ENCODE results near the gene CCDC158.
A peak's percentile ranks its signal among the peaks of the same experiment; 100 is the strongest.

The CCDC158 gene

DNA sequence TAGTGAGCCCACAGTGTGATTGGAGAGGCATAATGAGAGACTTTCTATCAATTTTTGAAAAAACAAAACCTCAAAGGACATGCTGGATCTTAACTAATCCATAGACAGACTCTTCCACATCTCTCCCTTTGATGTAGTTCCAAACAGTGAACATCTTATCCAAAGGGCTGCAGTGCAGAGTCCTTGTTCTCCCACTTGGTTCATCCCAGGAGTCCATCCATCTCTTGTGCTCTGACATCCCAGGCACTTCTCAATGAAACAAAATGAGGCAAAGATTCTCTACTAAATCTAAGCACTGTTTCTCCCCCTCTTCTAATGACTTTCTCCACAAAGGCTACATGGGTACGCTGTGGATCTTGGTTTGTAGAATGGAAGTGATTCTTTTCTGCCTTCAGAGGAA lies 22.4 kb upstream of the CCDC158 start:
- DNase-seq (ENCODE audit: low read depth): no peak
- TF ChIP-seq, protein P1, sequence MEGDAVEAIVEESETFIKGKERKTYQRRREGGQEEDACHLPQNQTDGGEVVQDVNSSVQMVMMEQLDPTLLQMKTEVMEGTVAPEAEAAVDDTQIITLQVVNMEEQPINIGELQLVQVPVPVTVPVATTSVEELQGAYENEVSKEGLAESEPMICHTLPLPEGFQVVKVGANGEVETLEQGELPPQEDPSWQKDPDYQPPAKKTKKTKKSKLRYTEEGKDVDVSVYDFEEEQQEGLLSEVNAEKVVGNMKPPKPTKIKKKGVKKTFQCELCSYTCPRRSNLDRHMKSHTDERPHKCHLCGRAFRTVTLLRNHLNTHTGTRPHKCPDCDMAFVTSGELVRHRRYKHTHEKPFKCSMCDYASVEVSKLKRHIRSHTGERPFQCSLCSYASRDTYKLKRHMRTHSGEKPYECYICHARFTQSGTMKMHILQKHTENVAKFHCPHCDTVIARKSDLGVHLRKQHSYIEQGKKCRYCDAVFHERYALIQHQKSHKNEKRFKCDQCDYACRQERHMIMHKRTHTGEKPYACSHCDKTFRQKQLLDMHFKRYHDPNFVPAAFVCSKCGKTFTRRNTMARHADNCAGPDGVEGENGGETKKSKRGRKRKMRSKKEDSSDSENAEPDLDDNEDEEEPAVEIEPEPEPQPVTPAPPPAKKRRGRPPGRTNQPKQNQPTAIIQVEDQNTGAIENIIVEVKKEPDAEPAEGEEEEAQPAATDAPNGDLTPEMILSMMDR (conservative IDR thresholded peaks at IDR 0.05; ENCODE audit: low read length): no peak
- H3K4me3 ChIP-seq (ENCODE audit: low read length): no peak overlapping the region

DNA sequence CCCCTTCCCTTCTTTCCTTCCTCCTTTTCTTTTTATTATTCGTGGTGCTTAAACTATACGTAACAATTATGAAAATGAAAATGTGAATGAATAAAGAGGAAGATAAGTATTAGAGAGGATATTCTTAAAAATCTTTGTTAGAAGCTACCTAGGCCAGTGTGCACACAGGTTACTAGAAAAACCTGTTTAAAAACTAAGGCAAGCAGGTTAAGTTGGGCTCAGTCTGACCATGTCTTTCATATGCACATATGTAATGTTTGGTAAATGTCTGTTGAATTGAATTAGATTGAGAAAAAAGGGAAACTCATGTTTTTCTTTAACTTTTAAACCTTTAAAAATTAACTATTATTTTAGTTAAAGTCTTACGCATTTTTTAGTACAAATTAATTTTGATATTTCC lies 21.9 kb upstream of the CCDC158 start:
- TF ChIP-seq, protein P1 (conservative IDR thresholded peaks at IDR 0.05; ENCODE audit: low read length): no peak
- H3K4me3 ChIP-seq (ENCODE audit: low read length): no peak overlapping the region
- DNase-seq (ENCODE audit: low read depth): no peak

DNA sequence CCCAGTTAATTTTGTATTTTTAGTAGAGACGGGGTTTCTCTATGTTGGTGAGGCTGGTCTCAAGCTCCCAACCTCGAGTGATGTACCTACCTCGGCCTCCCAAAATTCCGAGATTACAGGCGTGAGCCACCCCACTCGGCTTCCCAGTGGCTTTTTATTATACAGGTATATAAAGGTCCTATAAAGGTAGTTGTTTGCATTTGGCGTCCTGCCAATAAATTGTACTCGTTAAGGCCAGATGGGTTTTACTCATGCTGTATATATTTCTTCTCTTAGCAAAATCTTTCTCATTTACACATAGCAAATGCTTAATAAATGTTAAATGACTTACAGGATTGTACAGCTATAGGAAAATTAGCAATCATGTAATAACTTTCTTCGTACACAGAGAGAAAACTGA lies 20.9 kb upstream of the CCDC158 start:
- DNase-seq (ENCODE audit: low read depth): no peak
- no peak overlapping the region for H3K4me3 ChIP-seq (ENCODE audit: low read length)
- TF ChIP-seq, protein P1 (conservative IDR thresholded peaks at IDR 0.05; ENCODE audit: low read length): no peak

DNA sequence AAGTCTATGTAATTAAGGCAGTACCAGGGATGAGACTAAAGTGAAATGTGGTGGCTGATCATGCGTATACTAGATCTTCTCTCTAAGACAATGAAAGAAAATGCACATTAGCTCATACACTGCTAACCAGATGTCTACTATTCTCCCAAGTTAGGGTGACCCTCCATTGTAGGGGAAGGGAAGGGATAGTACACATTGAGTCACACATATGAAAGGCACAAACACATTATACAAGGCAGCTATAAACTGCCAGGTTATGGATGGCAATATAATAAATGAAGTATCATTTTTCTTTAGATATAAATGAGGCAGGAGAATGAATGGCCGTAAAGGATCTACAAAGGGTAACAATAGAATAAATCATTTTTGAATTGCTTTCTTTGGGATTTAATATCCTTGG lies 18.6 kb upstream of the CCDC158 start:
- TF ChIP-seq, protein P1 (conservative IDR thresholded peaks at IDR 0.05; ENCODE audit: low read length): no peak
- no peak for DNase-seq (ENCODE audit: low read depth)
- H3K4me3 ChIP-seq (ENCODE audit: low read length): no peak overlapping the region

DNA sequence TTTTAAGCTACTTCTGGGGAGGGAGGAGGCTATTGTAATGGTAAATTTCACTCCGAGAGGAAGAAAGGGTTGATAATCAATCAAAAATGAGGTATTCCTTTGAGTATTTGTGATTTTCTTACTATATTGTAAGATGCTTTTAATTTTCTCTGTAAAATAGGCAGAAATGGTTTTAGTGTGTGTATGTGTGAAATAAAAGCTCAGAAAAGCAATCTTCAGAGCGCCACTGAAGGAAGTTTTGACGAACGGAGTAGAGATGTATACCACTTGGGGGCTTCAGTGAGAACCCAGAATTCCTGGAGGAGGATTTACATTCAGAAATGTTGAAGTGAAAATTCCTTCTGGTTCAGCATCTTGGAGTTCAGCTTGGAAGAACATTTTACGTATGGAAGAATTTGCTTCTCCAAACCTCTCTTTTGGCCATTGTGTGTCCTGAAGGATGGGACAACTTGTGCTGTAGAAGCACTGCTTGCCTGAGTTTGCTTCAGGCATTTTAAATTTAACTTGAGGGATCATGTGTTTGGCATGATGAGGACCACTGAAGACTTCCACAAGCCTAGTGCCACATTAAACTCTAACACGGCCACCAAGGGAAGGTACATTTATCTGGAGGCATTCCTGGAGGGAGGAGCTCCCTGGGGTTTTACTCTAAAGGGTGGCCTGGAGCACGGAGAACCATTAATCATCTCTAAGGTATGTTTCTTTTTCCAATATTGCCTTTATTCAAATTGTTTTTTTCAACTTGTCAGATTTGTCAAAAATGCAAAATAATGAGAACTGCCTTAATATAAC lies 14.8 kb upstream of the CCDC158 start:
- no peak for DNase-seq (ENCODE audit: low read depth)
- peak overlapping the region; percentile 35 for H3K4me3 ChIP-seq (ENCODE audit: low read length)
- TF ChIP-seq, protein P1 (conservative IDR thresholded peaks at IDR 0.05; ENCODE audit: low read length): peak; percentile 16; the same call in 1 of the 2 replicates

DNA sequence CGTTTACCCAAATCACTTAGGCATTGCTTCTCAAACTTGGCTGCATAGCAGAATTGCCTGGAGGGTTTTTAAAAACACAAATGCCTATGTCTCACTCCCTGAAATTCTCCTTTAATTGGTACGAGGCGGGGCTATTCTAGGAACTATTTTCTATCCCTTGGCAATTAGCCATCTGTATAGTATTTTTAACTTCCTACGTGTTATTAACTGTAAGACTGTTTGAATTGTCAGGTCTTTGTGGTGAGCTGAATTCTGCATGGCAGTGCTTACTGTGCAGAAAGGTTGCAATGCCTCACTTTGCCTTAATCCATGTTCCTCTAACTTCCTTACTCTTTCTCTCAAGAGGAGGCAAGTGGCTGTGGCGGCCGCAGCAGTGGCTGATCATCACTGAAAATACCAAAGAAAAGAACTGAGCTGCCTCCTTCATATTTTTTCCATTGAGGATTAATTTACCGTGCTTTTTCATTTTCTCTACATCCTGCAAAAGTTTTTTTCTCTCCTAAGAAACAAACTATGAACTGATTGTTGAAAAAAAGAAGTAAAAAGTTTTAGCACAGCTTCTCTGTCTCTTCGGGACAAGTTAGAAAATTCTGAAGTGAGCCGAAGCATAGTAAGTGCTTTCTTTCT lies 14.1 kb upstream of the CCDC158 start, which contains the start of gene SHROOM3:
TSS of gene SHROOM3 (plus strand) at position 329 of the 627 bp plus-strand sequence. CDS start 824 bp downstream, outside the sequence.
- H3K4me3 ChIP-seq (ENCODE audit: low read length): peak within 1 kb of the TSS; percentile 35
- no peak for DNase-seq (ENCODE audit: low read depth)
- TF ChIP-seq, protein P1 (conservative IDR thresholded peaks at IDR 0.05; ENCODE audit: low read length): no peak

All from AG10803 (cell line).